K562 (cell line): ENCODE measurements around the gene MED13L. TPM values are rescaled to one million over a fixed set of nuclear protein-coding genes. Genes with fewer than 3 reads are reported as not detected.

Experiments used
- FIP1L1 ChIP-seq: fragments of 200-400 bp; formaldehyde crosslinking; IDR thresholded peaks from 2 replicates; pipeline ENCODE4 v1.6.1; 2018; ENCODE audit warnings: mild to moderate bottlenecking, low read depth, low read length; ENCODE audit not compliant: poor library complexity, severe bottlenecking
- HEY1 ChIP-seq: fragments of 250-450 bp; sonication (Bioruptor Pico); IDR thresholded peaks from 2 replicates; pipeline ENCODE4 v1.5.0; 2020; ENCODE audit warnings: mild to moderate bottlenecking, moderate library complexity, borderline replicate concordance
- IRF9 ChIP-seq: fragments of 450-650 bp; IDR thresholded peaks from 2 replicates; pipeline ENCODE4 v1.6.1; 2016; ENCODE audit warnings: missing biosample characterization, missing genetic modification characterization
- NFATC3 ChIP-seq: fragments of 450-650 bp; IDR thresholded peaks from 2 replicates; pipeline ENCODE4 v1.6.1; 2017; ENCODE audit warnings: mild to moderate bottlenecking
- NR2C2 ChIP-seq, 2 experiments: fragments of 200-800 bp in 1 of 2; sonication (Bioruptor generic) in 1 of 2; sonication (generic) in 1 of 2; formaldehyde crosslinking in 1 of 2; IDR thresholded peaks; 2 replicates each; pipeline versions ENCODE4 v1.6.1 to v1.8.0; 2016 to 2022; ENCODE audit warnings: mild to moderate bottlenecking in 1 of 2, missing compliant biosample characterization in 1 of 2, missing genetic modification characterization in 1 of 2, missing genetic modification reagents in 1 of 2
- SAFB2 ChIP-seq: fragments of 200-400 bp; formaldehyde crosslinking; IDR thresholded peaks from 2 replicates; pipeline ENCODE4 v1.6.1; 2018; ENCODE audit warnings: borderline replicate concordance, low read length, low read depth, moderate library complexity; ENCODE audit not compliant: severe bottlenecking
- SMAD3 ChIP-seq: fragments of 450-650 bp; formaldehyde crosslinking; conservative IDR thresholded peaks from 2 replicates; pipeline ENCODE4 v1.4.0; 2020; ENCODE audit warnings: mild to moderate bottlenecking
- SMARCA4 ChIP-seq: fragments of 450-650 bp; IDR thresholded peaks from 2 replicates; pipeline ENCODE4 v1.6.1; 2016
- SMARCC2 ChIP-seq: fragments of 450-650 bp; IDR thresholded peaks from 2 replicates; pipeline ENCODE4 v1.6.1; 2017; ENCODE audit warnings: antibody characterized with exemption, moderate library complexity, mild to moderate bottlenecking, low read depth
- polyA plus RNA-seq, 8 experiments: library from polyadenylated mRNA; depleted of rRNA in 4 of 8; stranded (reverse) in 5 of 8; unstranded in 3 of 8; fragments of >200 nt; fragmentation: Nextera tagmentation in 2 of 8; fragmentation: Illumina TruSeq in 1 of 8; extraction: Ambion mirVana in 2 of 8; extraction: Trizol in 1 of 8; gene quantifications; 2 replicates each; pipeline versions ENCODE4 v1.2.1 to v1.2.3, GENCODE V29; 2011 to 2014; ENCODE audit warnings: inconsistent platforms in 1 of 8, missing spikeins in 1 of 8
- total RNA-seq, 7 experiments: library from RNA; depleted of rRNA in 6 of 7; stranded (reverse); fragments of >200 nt in 6 of 7; fragmentation: Illumina TruSeq in 2 of 7; extraction: Trizol in 2 of 7; gene quantifications; 2 replicates each; pipeline versions ENCODE4 v1.2.1 to v1.2.3, GENCODE V29; 2011 to 2021; ENCODE audit warnings: low replicate concordance in 1 of 7
- TF ChIP-seq, protein P1 (sequence below): fragments of 250-450 bp; sonication (Bioruptor Pico); IDR thresholded peaks from 2 replicates; pipeline ENCODE4 v1.4.0; 2020

Gene MED13L
- total and polyA plus RNA-seq, 9 of the 15 experiments (the other 6 are each of a cell fraction or from before 2014, with no cell fraction given) = 13.4 to 90.3 (median 36.9) TPM

DNA sequence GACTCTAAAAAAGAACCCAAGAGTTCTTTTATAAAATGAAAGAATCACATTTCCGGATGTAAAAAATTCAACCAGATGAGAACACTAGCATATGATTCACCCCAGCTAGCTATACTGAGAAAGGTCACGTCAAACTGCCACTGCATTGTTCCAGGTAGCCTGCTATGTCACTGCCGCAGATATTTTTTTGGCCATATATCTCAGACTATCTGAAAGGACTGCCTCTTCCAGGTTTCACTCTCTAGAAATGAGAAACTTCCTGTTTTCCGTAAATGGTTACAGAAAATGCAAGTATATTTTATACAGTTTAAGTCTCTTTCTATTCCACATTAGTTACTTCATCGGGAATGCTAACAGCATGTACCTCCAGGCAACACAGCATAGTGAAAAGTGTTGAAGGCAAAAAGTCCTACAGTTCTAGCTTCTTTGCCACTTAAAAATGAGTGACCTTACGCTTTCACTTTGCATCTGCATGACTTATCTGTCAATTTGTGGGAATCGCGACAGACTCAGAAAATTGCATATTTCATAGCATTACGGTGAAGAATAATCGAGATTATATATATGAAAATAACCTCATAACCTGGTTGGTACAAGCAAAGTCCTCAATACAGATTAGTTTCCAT, 105.2 kb downstream of the MED13L start (continued):
- TF ChIP-seq IRF9 (tag) = no peak
- TF ChIP-seq NFATC3 = no peak
- TF ChIP-seq SAFB2 = no peak
- peak; percentile 12; the same call in 1 of the 2 replicates for TF ChIP-seq SMARCA4
- TF ChIP-seq SMAD3 (CRISPR knock-in tag) = no peak
- no peak for TF ChIP-seq FIP1L1
- 0 out of 2 replicates have a peak, but pooled peaks have one; percentile 7 for TF ChIP-seq SMARCC2
- TF ChIP-seq NR2C2 (CRISPR knock-in tag; IDR thresholded peaks at IDR 0.05) = no peak
- peak; percentile 47 for TF ChIP-seq NR2C2 (tag; IDR thresholded peaks at IDR 0.05)
- TF ChIP-seq, protein P1, sequence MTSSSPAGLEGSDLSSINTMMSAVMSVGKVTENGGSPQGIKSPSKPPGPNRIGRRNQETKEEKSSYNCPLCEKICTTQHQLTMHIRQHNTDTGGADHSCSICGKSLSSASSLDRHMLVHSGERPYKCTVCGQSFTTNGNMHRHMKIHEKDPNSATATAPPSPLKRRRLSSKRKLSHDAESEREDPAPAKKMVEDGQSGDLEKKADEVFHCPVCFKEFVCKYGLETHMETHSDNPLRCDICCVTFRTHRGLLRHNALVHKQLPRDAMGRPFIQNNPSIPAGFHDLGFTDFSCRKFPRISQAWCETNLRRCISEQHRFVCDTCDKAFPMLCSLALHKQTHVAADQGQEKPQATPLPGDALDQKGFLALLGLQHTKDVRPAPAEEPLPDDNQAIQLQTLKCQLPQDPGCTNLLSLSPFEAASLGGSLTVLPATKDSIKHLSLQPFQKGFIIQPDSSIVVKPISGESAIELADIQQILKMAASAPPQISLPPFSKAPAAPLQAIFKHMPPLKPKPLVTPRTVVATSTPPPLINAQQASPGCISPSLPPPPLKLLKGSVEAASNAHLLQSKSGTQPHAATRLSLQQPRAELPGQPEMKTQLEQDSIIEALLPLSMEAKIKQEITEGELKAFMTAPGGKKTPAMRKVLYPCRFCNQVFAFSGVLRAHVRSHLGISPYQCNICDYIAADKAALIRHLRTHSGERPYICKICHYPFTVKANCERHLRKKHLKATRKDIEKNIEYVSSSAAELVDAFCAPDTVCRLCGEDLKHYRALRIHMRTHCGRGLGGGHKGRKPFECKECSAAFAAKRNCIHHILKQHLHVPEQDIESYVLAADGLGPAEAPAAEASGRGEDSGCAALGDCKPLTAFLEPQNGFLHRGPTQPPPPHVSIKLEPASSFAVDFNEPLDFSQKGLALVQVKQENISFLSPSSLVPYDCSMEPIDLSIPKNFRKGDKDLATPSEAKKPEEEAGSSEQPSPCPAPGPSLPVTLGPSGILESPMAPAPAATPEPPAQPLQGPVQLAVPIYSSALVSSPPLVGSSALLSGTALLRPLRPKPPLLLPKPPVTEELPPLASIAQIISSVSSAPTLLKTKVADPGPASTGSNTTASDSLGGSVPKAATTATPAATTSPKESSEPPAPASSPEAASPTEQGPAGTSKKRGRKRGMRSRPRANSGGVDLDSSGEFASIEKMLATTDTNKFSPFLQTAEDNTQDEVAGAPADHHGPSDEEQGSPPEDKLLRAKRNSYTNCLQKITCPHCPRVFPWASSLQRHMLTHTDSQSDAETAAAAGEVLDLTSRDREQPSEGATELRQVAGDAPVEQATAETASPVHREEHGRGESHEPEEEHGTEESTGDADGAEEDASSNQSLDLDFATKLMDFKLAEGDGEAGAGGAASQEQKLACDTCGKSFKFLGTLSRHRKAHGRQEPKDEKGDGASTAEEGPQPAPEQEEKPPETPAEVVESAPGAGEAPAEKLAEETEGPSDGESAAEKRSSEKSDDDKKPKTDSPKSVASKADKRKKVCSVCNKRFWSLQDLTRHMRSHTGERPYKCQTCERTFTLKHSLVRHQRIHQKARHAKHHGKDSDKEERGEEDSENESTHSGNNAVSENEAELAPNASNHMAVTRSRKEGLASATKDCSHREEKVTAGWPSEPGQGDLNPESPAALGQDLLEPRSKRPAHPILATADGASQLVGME (CRISPR knock-in tag) = no peak
- no peak for TF ChIP-seq HEY1 (CRISPR knock-in tag)
